Endothelial cell of umbilical vein (primary cell): ENCODE data around the gene ADAMTS17. TPM values are rescaled to one million over a fixed set of nuclear protein-coding genes. Genes with fewer than 3 reads are reported as not detected.

Experiments used
- BruUV-seq: library from RNA; stranded (reverse); fragments of 400-500 nt; replicated peaks from 2 replicates; lab custom pipeline; 2021; lab: Mats Ljungman, UMichigan
- CTCF ChIA-PET: fragments of 300-600, 350-600 bp; sonication (Branson Sonifier 250); formaldehyde crosslinking; loops from one replicate; lab custom pipeline; 2021; ENCODE audit warnings: antibody characterized with exemption, inconsistent platforms; lab: Charles Lee
- POLR2A ChIA-PET: fragments of 300-600, 350-600 bp; sonication (Branson Sonifier 250); formaldehyde crosslinking; loops from one replicate; lab custom pipeline; 2021; ENCODE audit warnings: antibody characterized with exemption, inconsistent platforms; lab: Charles Lee
- DNase-seq: peaks from one replicate; pipeline ENCODE4 v3.0.0-alpha.2; 2011; ENCODE audit warnings: low read depth, low spot score
- FAIRE-seq: peaks from 2 replicates; lab custom pipeline; 2011; peaks lifted over from hg19 to GRCh38; lab: Jason Lieb, UNC
- H2AFZ ChIP-seq: 2 replicates; pipeline ENCODE4 v1.6.0; 2012; ENCODE audit warnings: low read depth, low read length, control low read depth, inconsistent platforms
- H3K27ac ChIP-seq: 2 replicates; pipeline ENCODE4 v1.5.1; 2011; ENCODE audit warnings: low read depth, mild to moderate bottlenecking, control low read depth, low read length, moderate library complexity; ENCODE audit not compliant: insufficient read depth
- H3K27me3 ChIP-seq, 2 experiments: 2 replicates each; pipeline versions ENCODE4 v1.6.0 to v1.6.1; 2011; ENCODE audit warnings: low read length in 2 of 2, mixed read lengths in 1 of 2; ENCODE audit not compliant: control insufficient read depth in 2 of 2, insufficient read depth in 2 of 2
- H3K36me3 ChIP-seq, 2 experiments: 2 replicates in 1 of 2; 3 replicates in 1 of 2; pipeline ENCODE4 v1.5.1; 2011; ENCODE audit warnings: low read length in 2 of 2, mild to moderate bottlenecking in 1 of 2, moderate library complexity in 1 of 2; ENCODE audit not compliant: control insufficient read depth in 2 of 2, insufficient read depth in 2 of 2; ENCODE audit errors: extremely low read depth in 1 of 2
- H3K4me1 ChIP-seq: 3 replicates; pipeline ENCODE4 v1.5.1; 2011; ENCODE audit warnings: mild to moderate bottlenecking, low read length; ENCODE audit not compliant: control insufficient read depth, insufficient read depth; ENCODE audit errors: extremely low read depth
- H3K4me2 ChIP-seq: 2 replicates; pipeline ENCODE4 v1.6.1; 2011; ENCODE audit warnings: low read length, control low read depth, mixed read lengths; ENCODE audit not compliant: insufficient read depth
- H3K4me3 ChIP-seq, 3 experiments: fragments of 200-600 bp in 1 of 3; sonication (generic), shearing (Covaris generic) in 1 of 3; replicated peaks in 1 of 3; 2 replicates each; pipeline ENCODE4 v1.5.1; 2011 to 2016; ENCODE audit warnings: control low read depth in 3 of 3, low read length in 3 of 3, mild to moderate bottlenecking in 2 of 3, inconsistent platforms in 1 of 3, low read depth in 1 of 3, moderate library complexity in 1 of 3; ENCODE audit not compliant: insufficient read depth in 1 of 3
- H3K79me2 ChIP-seq: 2 replicates; pipeline ENCODE4 v1.6.0; 2012; ENCODE audit warnings: low read length, inconsistent platforms; ENCODE audit not compliant: control insufficient read depth, insufficient read depth
- H3K9ac ChIP-seq: replicated peaks from 2 replicates; pipeline ENCODE3; 2011; ENCODE audit warnings: low read length, control low read depth; ENCODE audit not compliant: insufficient read depth; ENCODE audit errors: extremely low read depth
- H3K9me1 ChIP-seq: replicated peaks from 3 replicates; pipeline ENCODE4 v1.6.0; 2011; ENCODE audit warnings: mild to moderate bottlenecking, low read length; ENCODE audit not compliant: control insufficient read depth, insufficient read depth; ENCODE audit errors: extremely low read depth
- H3K9me3 ChIP-seq: replicated peaks from 2 replicates; pipeline ENCODE4 v1.5.1; 2012; ENCODE audit warnings: low read length, inconsistent platforms; ENCODE audit not compliant: control insufficient read depth, insufficient read depth
- H4K20me1 ChIP-seq: replicated peaks from 2 replicates; pipeline ENCODE3; 2011; ENCODE audit warnings: mild to moderate bottlenecking, low read length; ENCODE audit not compliant: control insufficient read depth, insufficient read depth; ENCODE audit errors: extremely low read depth
- EZH2 ChIP-seq: IDR thresholded peaks from 2 replicates; pipeline ENCODE4 v1.6.1; 2012; ENCODE audit warnings: borderline replicate concordance, low read depth, mild to moderate bottlenecking, moderate library complexity, low read length, inconsistent platforms; ENCODE audit not compliant: severe bottlenecking
- FOS ChIP-seq: IDR thresholded peaks from 2 replicates; pipeline ENCODE4 v1.6.1; 2011; ENCODE audit warnings: mild to moderate bottlenecking, low read length, moderate library complexity, borderline replicate concordance; ENCODE audit not compliant: insufficient read depth
- GATA2 ChIP-seq: IDR thresholded peaks from 2 replicates; pipeline ENCODE4 v1.7.0; 2011; ENCODE audit warnings: low read depth, mild to moderate bottlenecking, moderate library complexity, mixed read lengths, low read length; ENCODE audit not compliant: insufficient read length, insufficient read depth
- MAX ChIP-seq: IDR thresholded peaks from 2 replicates; pipeline ENCODE4 v1.6.1; 2011; ENCODE audit not compliant: insufficient read depth, insufficient read length
- MYC ChIP-seq: IDR thresholded peaks from one replicate; pipeline ENCODE4 v1.6.1; 2011; ENCODE audit warnings: mild to moderate bottlenecking, low read depth, low read length
- POLR2A ChIP-seq: IDR thresholded peaks from 2 replicates; pipeline ENCODE4 v1.6.1; 2012; ENCODE audit warnings: low read depth, mild to moderate bottlenecking, control low read depth, low read length
- POLR2AphosphoS5 ChIP-seq: IDR thresholded peaks from 2 replicates; pipeline ENCODE4 v1.6.1; 2012; ENCODE audit warnings: low read depth, mild to moderate bottlenecking, control low read depth, low read length, moderate library complexity; ENCODE audit not compliant: insufficient read depth
- dilution Hi-C: fragments of 300-500 bp; cut with MboI; formaldehyde crosslinking; loops from one replicate; pipeline ENCODE4 v1.15.0; 2019; ENCODE audit warnings: low sequenced_read_pairs; ENCODE audit not compliant: extremely low pct_ligation_motif_present
- intact Hi-C: fragments of 100-400 bp; cut with micrococcal nuclease; formaldehyde crosslinking; loops from one replicate; pipeline ENCODE4 v1.10.0; 2022
- polyA plus RNA-seq, 4 experiments: library from polyadenylated mRNA; depleted of rRNA in 3 of 4; stranded (reverse) in 3 of 4; unstranded in 1 of 4; fragments of >200 nt; gene quantifications; 2 replicates each; pipeline versions ENCODE4 v1.2.1 to v1.2.3, GENCODE V29; 2011 to 2012; ENCODE audit warnings: missing spikeins in 1 of 4
- total RNA-seq: library from RNA; stranded (reverse); gene quantifications from 2 replicates; pipeline ENCODE4 v1.2.3, GENCODE V29; 2021
- TF ChIP-seq, protein P1 (sequence below), 2 donors: IDR thresholded peaks; 1 replicate in 1 of 2; 2 replicates in 1 of 2; pipeline ENCODE4 v1.5.1; 2011; ENCODE audit warnings: low read length in 2 of 2, mild to moderate bottlenecking in 2 of 2, moderate library complexity in 2 of 2, control low read depth in 1 of 2, inconsistent platforms in 1 of 2, low read depth in 1 of 2; ENCODE audit not compliant: insufficient read depth in 1 of 2; ENCODE audit errors: extremely low read depth in 1 of 2

The ADAMTS17 gene
- total and polyA plus RNA-seq, 2 donors (not counting 3 experiments of a cell fraction or from before 2014, with no cell fraction given) = 0.12 TPM; not detected in 1

- Histone ChIP-seq H3K27me3 (peaks cover 0 to 8% of the 10 kb centered on the region in 2 experiments), H3K79me2 (no peaks in the 10 kb centered on the region), H3K36me3 (no peaks in the 10 kb centered on the region), H3K9ac (no peak overlapping the region), H3K4me1 (peaks cover 4% of the 10 kb centered on the region), H3K27ac (no peak overlapping the region), H3K4me2 (no peak overlapping the region), H3K9me1 (no peaks in the 10 kb centered on the region), H4K20me1 (no peaks in the 10 kb centered on the region), H2AFZ (no peak overlapping the region), H3K9me3 (no peaks in the 10 kb centered on the region), H3K4me3 (no peak overlapping the region)
- ChIA-PET CTCF (interaction anchor here (1.0 to 3.2 kb wide), 2 partner anchors 9 to 227 kb away, joined by 3 to 13 read pairs; no protein-coding TSS in a partner anchor), POLR2A (no interaction called here)
- dilution Hi-C loops = no loop called here
- TF ChIP-seq GATA2 (no peak), MYC (no peak), POLR2AphosphoS5 (no peak), EZH2 (no peak), POLR2A (no peak), MAX (no peak), FOS (no peak)
- TF ChIP-seq, protein P1, sequence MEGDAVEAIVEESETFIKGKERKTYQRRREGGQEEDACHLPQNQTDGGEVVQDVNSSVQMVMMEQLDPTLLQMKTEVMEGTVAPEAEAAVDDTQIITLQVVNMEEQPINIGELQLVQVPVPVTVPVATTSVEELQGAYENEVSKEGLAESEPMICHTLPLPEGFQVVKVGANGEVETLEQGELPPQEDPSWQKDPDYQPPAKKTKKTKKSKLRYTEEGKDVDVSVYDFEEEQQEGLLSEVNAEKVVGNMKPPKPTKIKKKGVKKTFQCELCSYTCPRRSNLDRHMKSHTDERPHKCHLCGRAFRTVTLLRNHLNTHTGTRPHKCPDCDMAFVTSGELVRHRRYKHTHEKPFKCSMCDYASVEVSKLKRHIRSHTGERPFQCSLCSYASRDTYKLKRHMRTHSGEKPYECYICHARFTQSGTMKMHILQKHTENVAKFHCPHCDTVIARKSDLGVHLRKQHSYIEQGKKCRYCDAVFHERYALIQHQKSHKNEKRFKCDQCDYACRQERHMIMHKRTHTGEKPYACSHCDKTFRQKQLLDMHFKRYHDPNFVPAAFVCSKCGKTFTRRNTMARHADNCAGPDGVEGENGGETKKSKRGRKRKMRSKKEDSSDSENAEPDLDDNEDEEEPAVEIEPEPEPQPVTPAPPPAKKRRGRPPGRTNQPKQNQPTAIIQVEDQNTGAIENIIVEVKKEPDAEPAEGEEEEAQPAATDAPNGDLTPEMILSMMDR (IDR thresholded peaks at IDR 0.05; ENCODE audit: extremely low read depth in 1 of 2, insufficient read depth in 1 of 2, low read depth in 1 of 2, low read length in 2 of 2) = no peak
- intact Hi-C loops = no loop called here
- FAIRE-seq (no peak), DNase-seq (no peak)
- BruUV-seq = no TSS peak
These were observed 3.7 kb upstream of the ADAMTS17 start for GRCh38 chr15:100345438-100345837.
